Measurements from ENCODE around the gene DHX15.

Gene DHX15

GRCh38 chr4:24517676-24518075 is 66.7 kb downstream of the DHX15 start:
- no peak for TF ChIP-seq CTCF (IDR thresholded peaks at IDR 0.05; ENCODE audit: low read depth, low read length, poor library complexity, severe bottlenecking)
- no peak for TF ChIP-seq EZH2phosphoT487 (IDR thresholded peaks at IDR 0.05; ENCODE audit: borderline replicate concordance, low read length)
- Histone ChIP-seq H3K9me2 (replicated peaks; ENCODE audit: control insufficient read depth, low read length) (no peaks in the 10 kb centered on the region), H3K9me3 (ENCODE audit: control insufficient read depth, insufficient read depth, low read length) (no peaks in the 10 kb centered on the region), H3K27me3 (ENCODE audit: control insufficient read depth, low read length) (no peaks in the 10 kb centered on the region), H4K20me1 (ENCODE audit: control insufficient read depth, insufficient read depth, low read depth, low read length) (peaks cover 4% of the 10 kb centered on the region; the same call in 1 of the 2 replicates), H3F3A (ENCODE audit: control insufficient read depth, insufficient read depth) (peaks cover 39% of the 10 kb centered on the region), H3K4me2 (ENCODE audit: low read length) (no peak overlapping the region), H3K4me1 (ENCODE audit: control insufficient read depth, low read length) (no peaks in the 10 kb centered on the region), H3K27ac (ENCODE audit: low read depth, low read length) (no peak overlapping the region), H3K36me3 (ENCODE audit: control insufficient read depth, low read length) (peaks cover 41% of the 10 kb centered on the region), H3K4me3 (ENCODE audit: low read length) (no peak overlapping the region), H3K79me2 (ENCODE audit: control insufficient read depth, low read length) (peaks cover 2% of the 10 kb centered on the region; the same call in 1 of the 2 replicates)

- H3K4me2 ChIP-seq (ENCODE audit: low read length): no peak overlapping the region
- H3F3A ChIP-seq (ENCODE audit: control insufficient read depth, insufficient read depth): peaks cover 39% of the 10 kb centered on the region
- TF ChIP-seq CTCF (IDR thresholded peaks at IDR 0.05; ENCODE audit: low read depth, low read length, poor library complexity, severe bottlenecking) (no peak), EZH2phosphoT487 (IDR thresholded peaks at IDR 0.05; ENCODE audit: borderline replicate concordance, low read length) (no peak)
- H4K20me1 ChIP-seq (ENCODE audit: control insufficient read depth, insufficient read depth, low read depth, low read length): peaks cover 4% of the 10 kb centered on the region; the same call in 1 of the 2 replicates
- no peaks in the 10 kb centered on the region for H3K79me2 ChIP-seq (ENCODE audit: control insufficient read depth, low read length)
- H3K9me3 ChIP-seq (ENCODE audit: control insufficient read depth, insufficient read depth, low read length): no peaks in the 10 kb centered on the region
- peaks cover 34% of the 10 kb centered on the region for H3K36me3 ChIP-seq (ENCODE audit: control insufficient read depth, low read length)
- H3K27ac ChIP-seq (ENCODE audit: low read depth, low read length): no peak overlapping the region
- H3K9me2 ChIP-seq (replicated peaks; ENCODE audit: control insufficient read depth, low read length): no peaks in the 10 kb centered on the region
- no peaks in the 10 kb centered on the region for H3K4me1 ChIP-seq (ENCODE audit: control insufficient read depth, low read length)
- H3K4me3 ChIP-seq (ENCODE audit: low read length): no peak overlapping the region
- no peaks in the 10 kb centered on the region for H3K27me3 ChIP-seq (ENCODE audit: control insufficient read depth, low read length)
Observed at GRCh38 chr4:24516926-24517325, 67.4 kb downstream of the DHX15 start.

- H3K9me2 ChIP-seq (replicated peaks; ENCODE audit: control insufficient read depth, low read length): no peaks in the 10 kb centered on the region
- H3K27me3 ChIP-seq (ENCODE audit: control insufficient read depth, low read length): no peaks in the 10 kb centered on the region
- no peak overlapping the region for H3K27ac ChIP-seq (ENCODE audit: low read depth, low read length)
- H3K4me1 ChIP-seq (ENCODE audit: control insufficient read depth, low read length): no peaks in the 10 kb centered on the region
- no peaks in the 10 kb centered on the region for H3K9me3 ChIP-seq (ENCODE audit: control insufficient read depth, insufficient read depth, low read length)
- peaks cover 43% of the 10 kb centered on the region for H3F3A ChIP-seq (ENCODE audit: control insufficient read depth, insufficient read depth)
- no peak overlapping the region for H3K4me2 ChIP-seq (ENCODE audit: low read length)
- TF ChIP-seq EZH2phosphoT487 (IDR thresholded peaks at IDR 0.05; ENCODE audit: borderline replicate concordance, low read length) (no peak), CTCF (IDR thresholded peaks at IDR 0.05; ENCODE audit: low read depth, low read length, poor library complexity, severe bottlenecking) (no peak)
- no peak overlapping the region for H3K4me3 ChIP-seq (ENCODE audit: low read length)
- peaks cover 24% of the 10 kb centered on the region for H3K36me3 ChIP-seq (ENCODE audit: control insufficient read depth, low read length)
- H4K20me1 ChIP-seq (ENCODE audit: control insufficient read depth, insufficient read depth, low read depth, low read length): peaks cover 10% of the 10 kb centered on the region; the same call in 1 of the 2 replicates
- H3K79me2 ChIP-seq (ENCODE audit: control insufficient read depth, low read length): no peaks in the 10 kb centered on the region
Observed at GRCh38 chr4:24515698-24516097, 68.7 kb downstream of the DHX15 start.
